ENCODE results near the gene UBE2E2.

UBE2E2 gene

DNA sequence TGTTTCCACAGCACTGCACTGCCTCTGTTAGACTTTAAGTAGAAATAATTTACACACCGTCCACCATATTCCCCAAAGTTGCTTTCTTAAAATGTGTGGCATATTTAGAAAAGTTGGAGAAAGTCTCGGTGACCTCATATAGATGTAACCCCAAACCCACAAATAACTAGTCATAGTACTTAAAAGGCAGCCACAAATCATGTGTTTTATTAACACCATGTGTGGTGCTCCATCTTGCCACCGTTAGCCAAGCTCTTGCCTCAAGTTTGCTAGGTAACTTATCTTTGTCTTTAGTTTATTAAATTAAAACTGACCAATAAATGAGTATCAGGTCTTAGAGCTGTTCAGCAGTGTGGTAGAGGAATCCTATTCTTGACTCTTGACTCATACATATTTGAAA is 257.9 kb downstream of the UBE2E2 start:
- H3K4me3 ChIP-seq (replicated peaks; ENCODE audit: low read depth, low read length), result no peak overlapping the region
- peak; percentile 38 for DNase-seq (ENCODE audit: extremely low read depth, low read depth)
- TF ChIP-seq, protein P1, sequence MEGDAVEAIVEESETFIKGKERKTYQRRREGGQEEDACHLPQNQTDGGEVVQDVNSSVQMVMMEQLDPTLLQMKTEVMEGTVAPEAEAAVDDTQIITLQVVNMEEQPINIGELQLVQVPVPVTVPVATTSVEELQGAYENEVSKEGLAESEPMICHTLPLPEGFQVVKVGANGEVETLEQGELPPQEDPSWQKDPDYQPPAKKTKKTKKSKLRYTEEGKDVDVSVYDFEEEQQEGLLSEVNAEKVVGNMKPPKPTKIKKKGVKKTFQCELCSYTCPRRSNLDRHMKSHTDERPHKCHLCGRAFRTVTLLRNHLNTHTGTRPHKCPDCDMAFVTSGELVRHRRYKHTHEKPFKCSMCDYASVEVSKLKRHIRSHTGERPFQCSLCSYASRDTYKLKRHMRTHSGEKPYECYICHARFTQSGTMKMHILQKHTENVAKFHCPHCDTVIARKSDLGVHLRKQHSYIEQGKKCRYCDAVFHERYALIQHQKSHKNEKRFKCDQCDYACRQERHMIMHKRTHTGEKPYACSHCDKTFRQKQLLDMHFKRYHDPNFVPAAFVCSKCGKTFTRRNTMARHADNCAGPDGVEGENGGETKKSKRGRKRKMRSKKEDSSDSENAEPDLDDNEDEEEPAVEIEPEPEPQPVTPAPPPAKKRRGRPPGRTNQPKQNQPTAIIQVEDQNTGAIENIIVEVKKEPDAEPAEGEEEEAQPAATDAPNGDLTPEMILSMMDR (IDR thresholded peaks at IDR 0.05; ENCODE audit: low read depth, low read length, missing control alignments), result no peak

DNA sequence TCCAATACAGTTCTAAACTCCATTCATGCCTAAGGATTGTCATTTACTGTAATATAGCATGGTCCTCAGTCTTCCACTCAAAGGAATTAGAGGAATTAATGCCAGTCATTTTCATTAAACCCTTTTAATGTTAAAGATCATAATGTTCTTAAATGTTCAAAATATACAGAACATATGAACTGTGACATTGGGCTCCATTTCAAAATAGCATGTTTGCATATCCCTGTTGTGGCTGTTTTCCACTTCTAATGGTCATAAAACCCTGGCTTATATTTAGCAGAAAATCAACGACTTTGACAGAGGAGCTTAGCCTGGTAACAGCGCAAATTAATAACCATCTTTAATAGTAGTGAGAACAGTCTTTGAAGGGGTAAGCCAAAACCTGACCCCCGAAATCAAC is 260.7 kb downstream of the UBE2E2 start:
- TF ChIP-seq, protein P1 (IDR thresholded peaks at IDR 0.05; ENCODE audit: low read depth, low read length, missing control alignments), result no peak
- no peak overlapping the region for H3K4me3 ChIP-seq (replicated peaks; ENCODE audit: low read depth, low read length)
- no peak for DNase-seq (ENCODE audit: extremely low read depth, low read depth)

DNA sequence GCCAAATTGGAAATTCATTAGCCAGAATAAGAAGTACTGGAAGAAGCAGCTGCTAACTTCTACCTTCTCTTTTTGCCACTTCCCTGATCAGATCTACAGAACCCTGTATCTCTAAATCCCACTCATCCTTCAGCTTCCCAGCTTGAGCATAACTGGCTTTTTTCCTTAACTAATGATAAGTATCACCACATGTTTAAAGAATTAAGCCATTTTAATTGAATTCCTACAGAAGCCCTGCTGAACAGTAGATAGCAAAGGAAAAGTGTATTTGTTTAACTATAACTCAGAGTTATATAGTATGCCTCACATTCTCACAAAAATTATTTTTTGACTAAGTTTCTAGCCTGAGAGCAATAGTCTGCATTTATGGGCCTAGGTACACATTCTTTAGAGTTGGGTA is 262.4 kb downstream of the UBE2E2 start:
- TF ChIP-seq, protein P1 (IDR thresholded peaks at IDR 0.05; ENCODE audit: low read depth, low read length, missing control alignments), result no peak

DNA sequence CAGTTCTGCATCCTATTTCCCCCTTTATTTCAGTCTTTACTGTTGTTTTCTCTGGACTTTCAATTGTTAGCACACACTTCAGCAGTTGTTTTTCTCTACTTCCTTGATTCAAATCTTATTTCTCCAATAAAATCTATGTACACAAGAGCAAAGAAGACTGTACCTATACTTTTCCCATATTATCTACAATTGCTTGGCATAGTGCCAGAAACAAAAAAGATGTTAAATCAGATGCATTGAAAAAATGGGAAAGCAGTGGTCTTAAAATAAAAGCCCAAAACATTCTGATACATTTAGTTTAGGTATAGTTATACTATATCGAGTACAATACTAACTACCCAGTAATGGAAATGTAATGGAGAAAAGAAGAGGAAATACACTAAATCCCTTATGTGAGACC is 265.1 kb downstream of the UBE2E2 start:
- no peak for DNase-seq (ENCODE audit: extremely low read depth, low read depth)
- TF ChIP-seq, protein P1 (IDR thresholded peaks at IDR 0.05; ENCODE audit: low read depth, low read length, missing control alignments), result no peak
- no peak overlapping the region for H3K4me3 ChIP-seq (replicated peaks; ENCODE audit: low read depth, low read length)

More for the DNA sequence above, 262.4 kb downstream of the UBE2E2 start:
- DNase-seq (ENCODE audit: extremely low read depth, low read depth), result no peak
- H3K4me3 ChIP-seq (replicated peaks; ENCODE audit: low read depth, low read length), result no peak overlapping the region

DNA sequence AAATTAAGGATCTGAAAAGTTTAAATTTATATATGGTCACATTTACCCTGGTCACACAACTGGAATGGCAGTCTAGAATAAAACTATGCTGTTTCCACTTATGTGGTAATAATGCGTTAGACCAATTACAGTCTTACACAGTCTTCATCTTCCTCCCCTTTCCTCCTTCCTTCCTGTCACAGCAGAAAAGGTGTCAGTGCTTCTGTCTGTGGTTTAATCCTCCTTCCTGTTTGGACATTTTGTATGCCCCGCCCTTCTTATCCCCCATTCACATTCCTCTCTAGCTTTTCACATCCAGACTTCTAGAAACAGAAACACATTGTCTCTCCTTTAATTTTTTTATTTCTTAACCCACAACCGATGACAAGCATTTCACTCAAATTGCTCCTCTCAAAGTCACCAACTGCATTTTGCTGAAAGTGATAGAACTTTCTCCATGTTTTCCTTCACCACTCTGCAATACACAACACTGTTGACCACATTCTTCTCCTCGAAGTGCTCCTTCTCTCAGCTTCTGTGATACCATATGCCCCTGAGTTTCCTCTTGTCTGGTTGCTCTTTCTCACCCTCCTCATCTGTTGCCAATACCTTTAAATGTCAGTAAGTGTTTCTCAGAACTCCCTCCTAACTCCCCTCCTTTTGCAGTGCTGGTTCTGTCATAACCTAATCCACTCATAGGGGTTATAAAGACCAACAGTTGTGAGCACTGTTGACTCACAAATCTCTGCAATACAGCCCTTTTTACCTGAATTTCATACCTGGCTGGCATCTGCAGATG is 271.6 kb downstream of the UBE2E2 start:
- DNase-seq (ENCODE audit: extremely low read depth, low read depth), result no peak
- H3K4me3 ChIP-seq (replicated peaks; ENCODE audit: low read depth, low read length), result no peak overlapping the region
- TF ChIP-seq, protein P1 (IDR thresholded peaks at IDR 0.05; ENCODE audit: low read depth, low read length, missing control alignments), result no peak

DNA sequence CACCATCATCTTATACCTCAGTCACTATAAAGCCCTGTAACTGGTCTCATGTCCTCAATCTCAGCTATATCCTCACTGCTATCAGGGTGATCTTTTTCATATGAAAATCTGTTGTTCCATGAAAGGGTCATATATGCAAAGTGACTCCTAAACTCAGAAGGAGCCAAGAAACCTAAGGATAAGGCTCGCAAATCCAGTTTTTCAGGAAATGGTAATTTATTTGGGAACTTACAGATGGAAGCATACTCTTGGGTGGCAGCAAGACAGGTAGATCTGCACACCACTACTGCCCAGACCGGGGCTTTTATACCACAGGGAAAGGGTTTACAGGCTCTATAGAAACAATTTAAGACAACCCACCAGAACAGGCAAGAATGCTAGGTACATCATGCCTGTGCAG is 272.3 kb downstream of the UBE2E2 start:
- no peak for DNase-seq (ENCODE audit: extremely low read depth, low read depth)
- H3K4me3 ChIP-seq (replicated peaks; ENCODE audit: low read depth, low read length), result no peak overlapping the region
- TF ChIP-seq, protein P1 (IDR thresholded peaks at IDR 0.05; ENCODE audit: low read depth, low read length, missing control alignments), result no peak

DNA sequence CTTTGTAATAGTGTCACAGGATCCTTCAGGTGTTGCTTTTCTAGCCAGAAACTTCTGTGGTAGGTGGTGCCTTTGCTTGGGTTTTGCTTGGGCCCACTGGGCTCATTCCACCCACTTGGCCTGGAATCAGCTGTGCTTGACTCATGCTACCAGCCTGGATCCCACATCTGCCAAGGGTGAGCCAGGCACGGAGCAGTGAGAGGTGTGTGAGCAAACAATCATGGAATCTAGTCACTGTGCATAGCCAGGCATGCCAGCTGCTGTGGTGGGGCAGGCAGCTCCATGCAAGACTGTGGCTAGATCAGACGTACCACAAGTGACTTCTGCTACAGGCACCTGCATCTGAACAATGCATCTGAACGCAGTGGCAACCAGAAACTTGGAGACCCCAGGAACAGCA is 275.9 kb downstream of the UBE2E2 start:
- no peak for DNase-seq (ENCODE audit: extremely low read depth, low read depth)
- TF ChIP-seq, protein P1 (IDR thresholded peaks at IDR 0.05; ENCODE audit: low read depth, low read length, missing control alignments), result no peak
- no peak overlapping the region for H3K4me3 ChIP-seq (replicated peaks; ENCODE audit: low read depth, low read length)

All from HFF-Myc (cell line).